Panc1 (cell line): ENCODE data around the gene TFF1. TPM values are rescaled to one million over a fixed set of nuclear protein-coding genes. Genes with fewer than 3 reads are reported as not detected.

Experiments
- ATAC-seq: fragments of 200-7000 bp; cut with Tn5 transposase; 2 replicates; pipeline ENCODE4 v1.9.1; 2020; ENCODE audit warnings: mild to moderate bottlenecking, moderate library complexity
- BruUV-seq: library from RNA; stranded (reverse); fragments of 400-500 nt; replicated peaks from 2 replicates; lab custom pipeline; 2021; lab: Mats Ljungman, UMichigan
- CTCF ChIA-PET: fragments of 300-600 bp; sonication (Branson Sonifier 250); formaldehyde crosslinking; loops from one replicate; lab custom pipeline; 2022; ENCODE audit warnings: antibody characterized with exemption; lab: Charles Lee
- POLR2A ChIA-PET: fragments of 300-600 bp; sonication (Branson Sonifier 250); formaldehyde crosslinking; loops from one replicate; lab custom pipeline; 2022; ENCODE audit warnings: antibody characterized with exemption; lab: Charles Lee
- DNase-seq: peaks from one replicate; pipeline ENCODE4 v3.0.0-alpha.2; 2010; ENCODE audit warnings: low read depth, low spot score
- H3K27ac ChIP-seq: 2 replicates; pipeline ENCODE4 v1.5.1; 2011; ENCODE audit warnings: mild to moderate bottlenecking, low read length, inconsistent platforms
- H3K27me3 ChIP-seq: fragments of 200-500 bp; sonication (Bioruptor generic); 2 replicates; pipeline ENCODE4 v1.6.0; 2014; ENCODE audit warnings: low read length, inconsistent platforms; ENCODE audit not compliant: control insufficient read depth, insufficient read depth
- H3K36me3 ChIP-seq: fragments of 200-500 bp; sonication (Bioruptor generic); 2 replicates; pipeline ENCODE4 v1.5.1; 2014; ENCODE audit warnings: inconsistent platforms, mild to moderate bottlenecking, low read length, moderate library complexity; ENCODE audit not compliant: control insufficient read depth, insufficient read depth
- H3K4me1 ChIP-seq: 2 replicates; pipeline ENCODE4 v1.5.1; 2011; ENCODE audit warnings: inconsistent platforms, mild to moderate bottlenecking, low read length, moderate library complexity; ENCODE audit not compliant: control insufficient read depth, insufficient read depth
- H3K4me3 ChIP-seq, 2 experiments: 2 replicates each; pipeline ENCODE4 v1.5.1; 2011 to 2012; ENCODE audit warnings: low read depth in 2 of 2, low read length in 2 of 2, mild to moderate bottlenecking in 2 of 2, inconsistent platforms in 1 of 2, moderate library complexity in 1 of 2
- H3K9me3 ChIP-seq: fragments of 200-500 bp; sonication (Bioruptor generic); 2 replicates; pipeline ENCODE4 v1.5.1; 2014; ENCODE audit warnings: low read depth, mild to moderate bottlenecking, inconsistent platforms, low read length, moderate library complexity; ENCODE audit not compliant: control insufficient read depth, insufficient read depth
- CTCF ChIP-seq: fragments of 450-650 bp; IDR thresholded peaks from 2 replicates; pipeline ENCODE4 v1.5.1; 2017; ENCODE audit warnings: mild to moderate bottlenecking
- POLR2AphosphoS5 ChIP-seq: IDR thresholded peaks from 2 replicates; pipeline ENCODE4 v1.6.1; 2012; ENCODE audit warnings: mild to moderate bottlenecking, low read depth, low read length, moderate library complexity
- REST ChIP-seq, 2 experiments: IDR thresholded peaks; 2 replicates each; pipeline ENCODE4 v1.6.1; 2011 to 2012; ENCODE audit warnings: low read depth in 2 of 2, control low read depth in 1 of 2, low read length in 1 of 2, mild to moderate bottlenecking in 1 of 2, moderate library complexity in 1 of 2; ENCODE audit not compliant: insufficient read depth in 1 of 2
- SIN3A ChIP-seq: IDR thresholded peaks from 2 replicates; pipeline ENCODE4 v1.6.1; 2012; ENCODE audit warnings: low read depth, mild to moderate bottlenecking, low read length, moderate library complexity, borderline replicate concordance; ENCODE audit not compliant: insufficient read depth
- TCF7L2 ChIP-seq: IDR thresholded peaks from 2 replicates; pipeline ENCODE4 v1.6.1; 2011; ENCODE audit warnings: mild to moderate bottlenecking, low read depth, low read length, inconsistent platforms
- in situ Hi-C: cut with HindIII; loops from 2 replicates; pipeline ENCODE4 v1.10.0; 2016; ENCODE audit warnings: low sequenced_read_pairs, low pct_unique_long_range_greater_than_20kb
- intact Hi-C: fragments of 100-400 bp; cut with micrococcal nuclease; formaldehyde crosslinking; loops from one replicate; pipeline ENCODE4 v1.10.0; 2022; ENCODE audit not compliant: unreplicated experiment
- total RNA-seq: library from RNA; stranded (reverse); gene quantifications from one replicate; pipeline ENCODE4 v1.2.1, GENCODE V29; 2021; ENCODE audit not compliant: unreplicated experiment

TFF1 gene
- total RNA-seq, 1 experiment from 2014 or later, result 0.36 TPM

GRCh38 chr21:42390696-42391095 is 24.4 kb upstream of the TFF1 start:
- no TSS peak for BruUV-seq
- H3K4me1 ChIP-seq, result no peaks in the 10 kb centered on the region
- H3K4me3 ChIP-seq, result no peak overlapping the region
- DNase-seq (no peak), ATAC-seq (no peak)
- H3K36me3 ChIP-seq, result no peaks in the 10 kb centered on the region
- ChIA-PET POLR2A (no interaction called here), CTCF (no interaction called here)
- TF ChIP-seq CTCF (no peak), TCF7L2 (no peak), POLR2AphosphoS5 (no peak), SIN3A (no peak), REST (IDR thresholded peaks at IDR 0.05; ENCODE audit: insufficient read depth in 1 of 2, low read depth in 2 of 2, low read length in 1 of 2) (no peak)
- no peaks in the 10 kb centered on the region for H3K27me3 ChIP-seq
- intact Hi-C loops, result no loop called here
- H3K9me3 ChIP-seq, result no peaks in the 10 kb centered on the region
- in situ Hi-C loops, result no loop called here
- H3K27ac ChIP-seq, result no peak overlapping the region

GRCh38 chr21:42390193-42390592 is 23.9 kb upstream of the TFF1 start:
- Histone ChIP-seq H3K4me3 (no peak overlapping the region), H3K36me3 (no peaks in the 10 kb centered on the region), H3K27me3 (no peaks in the 10 kb centered on the region), H3K9me3 (no peaks in the 10 kb centered on the region), H3K27ac (no peak overlapping the region), H3K4me1 (no peaks in the 10 kb centered on the region)
- CTCF ChIA-PET, result no interaction called here
- POLR2A ChIA-PET, result no interaction called here
- BruUV-seq, result no TSS peak
- DNase-seq (no peak), ATAC-seq (no peak)
- intact Hi-C loops (no loop called here), in situ Hi-C loops (no loop called here)
- TF ChIP-seq TCF7L2 (no peak), CTCF (no peak), POLR2AphosphoS5 (no peak), SIN3A (no peak), REST (IDR thresholded peaks at IDR 0.05; ENCODE audit: insufficient read depth in 1 of 2, low read depth in 2 of 2, low read length in 1 of 2) (no peak)
